ENCODE data around the gene DEFB123.
"Not testable (repeated sequence)": the region's sequence is repeated elsewhere in the genome, so short reads cannot be mapped to it uniquely, and the experiment has no call there.

Gene DEFB123

GRCh38 chr20:31427576-31427975 is 12.9 kb upstream of the DEFB123 start:
- H3K27me3 ChIP-seq (ENCODE audit: control insufficient read depth in 1 of 2, insufficient read depth in 2 of 2, low read length in 2 of 2); H3K9me3 ChIP-seq (ENCODE audit: control insufficient read depth in 2 of 2, low read length in 2 of 2); H3K4me1 ChIP-seq (ENCODE audit: control insufficient read depth, insufficient read depth, low read length); H3K9ac ChIP-seq (ENCODE audit: low read length in 2 of 2); H3K27ac ChIP-seq (ENCODE audit: low read length); H3K4me3 ChIP-seq (ENCODE audit: low read length in 2 of 2); H3K36me3 ChIP-seq (ENCODE audit: control insufficient read depth in 2 of 2, insufficient read depth in 2 of 2, low read length in 2 of 2): not testable (repeated sequence)

GRCh38 chr20:31430568-31431115 is 9.8 kb upstream of the DEFB123 start:
- H3K36me3 ChIP-seq (ENCODE audit: control insufficient read depth in 2 of 2, insufficient read depth in 2 of 2, low read length in 2 of 2), result no peaks in the 10 kb centered on the region
- no peak overlapping the region for H3K4me3 ChIP-seq (ENCODE audit: low read length in 2 of 2)
- H3K9me3 ChIP-seq (ENCODE audit: control insufficient read depth in 2 of 2, low read length in 2 of 2), result no peaks in the 10 kb centered on the region
- H3K27me3 ChIP-seq (ENCODE audit: control insufficient read depth in 1 of 2, insufficient read depth in 2 of 2, low read length in 2 of 2), result no peaks in the 10 kb centered on the region
- H3K9ac ChIP-seq (ENCODE audit: low read length in 2 of 2), result no peak overlapping the region
- H3K4me1 ChIP-seq (ENCODE audit: control insufficient read depth, insufficient read depth, low read length), result no peaks in the 10 kb centered on the region
- H3K27ac ChIP-seq (ENCODE audit: low read length), result no peak overlapping the region

GRCh38 chr20:31446084-31446819 is 5.8 kb downstream of the DEFB123 start:
- Histone ChIP-seq H3K27me3 (ENCODE audit: control insufficient read depth in 1 of 2, insufficient read depth in 2 of 2, low read length in 2 of 2) (peaks cover 0 to 6% of the 10 kb centered on the region in 2 donors), H3K36me3 (ENCODE audit: control insufficient read depth in 2 of 2, insufficient read depth in 2 of 2, low read length in 2 of 2) (no peaks in the 10 kb centered on the region), H3K4me1 (ENCODE audit: control insufficient read depth, insufficient read depth, low read length) (no peaks in the 10 kb centered on the region), H3K9me3 (ENCODE audit: control insufficient read depth in 2 of 2, low read length in 2 of 2) (peaks cover 3 to 4% of the 10 kb centered on the region in 2 donors), H3K4me3 (ENCODE audit: low read length in 2 of 2) (no peak overlapping the region), H3K27ac (ENCODE audit: low read length) (no peak overlapping the region), H3K9ac (ENCODE audit: low read length in 2 of 2) (no peak overlapping the region)

- Histone ChIP-seq H3K36me3 (ENCODE audit: control insufficient read depth in 2 of 2, insufficient read depth in 2 of 2, low read length in 2 of 2) (no peaks in the 10 kb centered on the region), H3K27me3 (ENCODE audit: control insufficient read depth in 1 of 2, insufficient read depth in 2 of 2, low read length in 2 of 2) (no peaks in the 10 kb centered on the region), H3K27ac (ENCODE audit: low read length) (no peak overlapping the region), H3K9ac (ENCODE audit: low read length in 2 of 2) (no peak overlapping the region), H3K4me3 (ENCODE audit: low read length in 2 of 2) (no peak overlapping the region), H3K4me1 (ENCODE audit: control insufficient read depth, insufficient read depth, low read length) (no peaks in the 10 kb centered on the region), H3K9me3 (ENCODE audit: control insufficient read depth in 2 of 2, low read length in 2 of 2) (peaks cover 0 to 4% of the 10 kb centered on the region in 2 donors)
Measured at GRCh38 chr20:31449511-31450414, 9.3 kb downstream of the DEFB123 start.

- H3K9ac ChIP-seq (ENCODE audit: low read length in 2 of 2), result no peak overlapping the region
- H3K27ac ChIP-seq (ENCODE audit: low read length), result no peak overlapping the region
Measured at GRCh38 chr20:31452575-31452974, 12.1 kb downstream of the DEFB123 start.

GRCh38 chr20:31454361-31454760 is 13.9 kb downstream of the DEFB123 start:
- H3K4me3 ChIP-seq (ENCODE audit: low read length in 2 of 2), result no peak overlapping the region
- H3K27ac ChIP-seq (ENCODE audit: low read length), result no peak overlapping the region
- no peaks in the 10 kb centered on the region for H3K4me1 ChIP-seq (ENCODE audit: control insufficient read depth, insufficient read depth, low read length)
- H3K27me3 ChIP-seq (ENCODE audit: control insufficient read depth in 1 of 2, insufficient read depth in 2 of 2, low read length in 2 of 2), result peaks cover 0 to 5% of the 10 kb centered on the region in 2 donors
- peaks cover 0 to under 1% of the 10 kb centered on the region in 2 donors for H3K9me3 ChIP-seq (ENCODE audit: control insufficient read depth in 2 of 2, low read length in 2 of 2)
- H3K36me3 ChIP-seq (ENCODE audit: control insufficient read depth in 2 of 2, insufficient read depth in 2 of 2, low read length in 2 of 2), result no peaks in the 10 kb centered on the region
- H3K9ac ChIP-seq (ENCODE audit: low read length in 2 of 2), result no peak overlapping the region

More at GRCh38 chr20:31452575-31452974, 12.1 kb downstream of the DEFB123 start:
- Histone ChIP-seq H3K27me3 (ENCODE audit: control insufficient read depth in 1 of 2, insufficient read depth in 2 of 2, low read length in 2 of 2) (peaks cover 0 to 2% of the 10 kb centered on the region in 2 donors), H3K9me3 (ENCODE audit: control insufficient read depth in 2 of 2, low read length in 2 of 2) (peaks cover 0 to 4% of the 10 kb centered on the region in 2 donors), H3K4me1 (ENCODE audit: control insufficient read depth, insufficient read depth, low read length) (no peaks in the 10 kb centered on the region), H3K36me3 (ENCODE audit: control insufficient read depth in 2 of 2, insufficient read depth in 2 of 2, low read length in 2 of 2) (no peaks in the 10 kb centered on the region), H3K4me3 (ENCODE audit: low read length in 2 of 2) (no peak overlapping the region)

- not testable (repeated sequence) for H3K4me3 ChIP-seq (ENCODE audit: low read length in 2 of 2); H3K27ac ChIP-seq (ENCODE audit: low read length); H3K9me3 ChIP-seq (ENCODE audit: control insufficient read depth in 2 of 2, low read length in 2 of 2); H3K36me3 ChIP-seq (ENCODE audit: control insufficient read depth in 2 of 2, insufficient read depth in 2 of 2, low read length in 2 of 2); H3K9ac ChIP-seq (ENCODE audit: low read length in 2 of 2); H3K27me3 ChIP-seq (ENCODE audit: control insufficient read depth in 1 of 2, insufficient read depth in 2 of 2, low read length in 2 of 2)
- peaks cover 16% of the 10 kb centered on the region for H3K4me1 ChIP-seq (ENCODE audit: control insufficient read depth, insufficient read depth, low read length)
Measured at GRCh38 chr20:31470946-31471345, 30.5 kb downstream of the DEFB123 start.

GRCh38 chr20:31472395-31473330 is 32.2 kb downstream of the DEFB123 start:
- Histone ChIP-seq H3K27ac (ENCODE audit: low read length) (no peak overlapping the region), H3K9ac (ENCODE audit: low read length in 2 of 2) (no peak overlapping the region), H3K4me1 (ENCODE audit: control insufficient read depth, insufficient read depth, low read length) (peaks cover 20% of the 10 kb centered on the region), H3K9me3 (ENCODE audit: control insufficient read depth in 2 of 2, low read length in 2 of 2) (no peaks in the 10 kb centered on the region), H3K4me3 (ENCODE audit: low read length in 2 of 2) (no peak overlapping the region), H3K36me3 (ENCODE audit: control insufficient read depth in 2 of 2, insufficient read depth in 2 of 2, low read length in 2 of 2) (no peaks in the 10 kb centered on the region), H3K27me3 (ENCODE audit: control insufficient read depth in 1 of 2, insufficient read depth in 2 of 2, low read length in 2 of 2) (peaks cover 10 to 18% of the 10 kb centered on the region in 2 donors)

- Histone ChIP-seq H3K27me3 (ENCODE audit: control insufficient read depth in 1 of 2, insufficient read depth in 2 of 2, low read length in 2 of 2) (peaks cover 10 to 19% of the 10 kb centered on the region in 2 donors), H3K36me3 (ENCODE audit: control insufficient read depth in 2 of 2, insufficient read depth in 2 of 2, low read length in 2 of 2) (no peaks in the 10 kb centered on the region), H3K4me3 (ENCODE audit: low read length in 2 of 2) (no peak overlapping the region), H3K9ac (ENCODE audit: low read length in 2 of 2) (no peak overlapping the region), H3K9me3 (ENCODE audit: control insufficient read depth in 2 of 2, low read length in 2 of 2) (no peaks in the 10 kb centered on the region), H3K4me1 (ENCODE audit: control insufficient read depth, insufficient read depth, low read length) (peaks cover 20% of the 10 kb centered on the region), H3K27ac (ENCODE audit: low read length) (no peak overlapping the region)
Measured at GRCh38 chr20:31473331-31474096, 33.1 kb downstream of the DEFB123 start.

All from stomach smooth muscle (tissue), 2 donors.